PC-3 (cell line): ENCODE results near the gene LENG1.
"Not testable (repeated sequence)": the region's sequence is repeated elsewhere in the genome, so short reads cannot be mapped to it uniquely, and the experiment has no call there.

Source experiments
- EZH2 ChIP-seq: fragments of 300-600 bp; sonication (generic); IDR thresholded peaks from one replicate; pipeline ENCODE4 v1.6.1; 2017; ENCODE audit warnings: antibody characterized with exemption, mild to moderate bottlenecking, low read length; ENCODE audit not compliant: unreplicated experiment
- EZH2phosphoT487 ChIP-seq: fragments of 300-600 bp; sonication (generic); IDR thresholded peaks from 2 replicates; pipeline ENCODE4 v1.6.1; 2018; ENCODE audit warnings: mild to moderate bottlenecking, antibody characterized with exemption, low read length, borderline replicate concordance
- TF ChIP-seq, protein P1 (sequence below): fragments of 300-600 bp; sonication (generic); conservative IDR thresholded peaks from 2 replicates; pipeline ENCODE4 v1.5.1; 2017; ENCODE audit warnings: antibody characterized with exemption, low read depth, mild to moderate bottlenecking, low read length

DNA sequence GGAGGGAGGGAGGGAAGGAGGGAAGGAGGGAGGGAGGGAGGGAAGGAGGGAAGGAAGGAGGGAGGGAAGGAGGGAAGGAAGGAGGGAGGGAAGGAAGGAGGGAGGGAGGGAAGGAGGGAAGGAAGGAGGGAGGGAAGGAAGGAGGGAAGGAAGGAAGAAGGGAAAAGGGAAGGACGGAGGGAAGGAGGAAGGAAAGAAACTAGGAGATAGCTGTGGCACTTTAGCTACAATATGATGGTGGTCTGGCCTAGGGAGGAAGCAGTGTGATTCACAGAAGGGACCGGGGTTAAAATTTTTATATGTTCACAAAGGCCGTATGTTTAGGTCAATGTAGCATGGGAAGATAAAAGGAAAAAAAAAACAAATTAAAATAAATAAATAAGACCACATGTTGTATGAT is 22.4 kb upstream of the LENG1 start:
- TF ChIP-seq, protein P1, sequence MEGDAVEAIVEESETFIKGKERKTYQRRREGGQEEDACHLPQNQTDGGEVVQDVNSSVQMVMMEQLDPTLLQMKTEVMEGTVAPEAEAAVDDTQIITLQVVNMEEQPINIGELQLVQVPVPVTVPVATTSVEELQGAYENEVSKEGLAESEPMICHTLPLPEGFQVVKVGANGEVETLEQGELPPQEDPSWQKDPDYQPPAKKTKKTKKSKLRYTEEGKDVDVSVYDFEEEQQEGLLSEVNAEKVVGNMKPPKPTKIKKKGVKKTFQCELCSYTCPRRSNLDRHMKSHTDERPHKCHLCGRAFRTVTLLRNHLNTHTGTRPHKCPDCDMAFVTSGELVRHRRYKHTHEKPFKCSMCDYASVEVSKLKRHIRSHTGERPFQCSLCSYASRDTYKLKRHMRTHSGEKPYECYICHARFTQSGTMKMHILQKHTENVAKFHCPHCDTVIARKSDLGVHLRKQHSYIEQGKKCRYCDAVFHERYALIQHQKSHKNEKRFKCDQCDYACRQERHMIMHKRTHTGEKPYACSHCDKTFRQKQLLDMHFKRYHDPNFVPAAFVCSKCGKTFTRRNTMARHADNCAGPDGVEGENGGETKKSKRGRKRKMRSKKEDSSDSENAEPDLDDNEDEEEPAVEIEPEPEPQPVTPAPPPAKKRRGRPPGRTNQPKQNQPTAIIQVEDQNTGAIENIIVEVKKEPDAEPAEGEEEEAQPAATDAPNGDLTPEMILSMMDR = not testable (repeated sequence)
- not testable (repeated sequence) for TF ChIP-seq EZH2, EZH2phosphoT487
